LoVo (cell line): ENCODE measurements around the gene CEP70.
"Not testable (repeated sequence)": the region's sequence is repeated elsewhere in the genome, so short reads cannot be mapped to it uniquely, and the experiment has no call there.

Experiments
- DNase-seq: peaks from one replicate; pipeline ENCODE4 v3.0.0-alpha.2; 2016; ENCODE audit warnings: low spot score

Gene CEP70

GRCh38 chr3:138509586-138509985 lies 84.5 kb downstream of the CEP70 start:
- no peak for DNase-seq

- DNase-seq, result no peak
These were observed 86.5 kb downstream of the CEP70 start for GRCh38 chr3:138507524-138507923.

GRCh38 chr3:138498991-138499390 lies 95.1 kb downstream of the CEP70 start:
- no peak for DNase-seq

GRCh38 chr3:138497851-138498250 lies 96.2 kb downstream of the CEP70 start:
- DNase-seq, result no peak

GRCh38 chr3:138497021-138497420 lies 97.0 kb downstream of the CEP70 start:
- no peak for DNase-seq

GRCh38 chr3:138496436-138496835 lies 97.6 kb downstream of the CEP70 start:
- no peak for DNase-seq

- not testable (repeated sequence) for DNase-seq
These were observed 98.4 kb downstream of the CEP70 start for GRCh38 chr3:138495638-138496037.

- no peak for DNase-seq
These were observed 99.5 kb downstream of the CEP70 start for GRCh38 chr3:138494607-138494929.

- DNase-seq, result no peak
These were observed 100.1 kb downstream of the CEP70 start for GRCh38 chr3:138493804-138494606.

- no peak for DNase-seq
These were observed 100.9 kb downstream of the CEP70 start for GRCh38 chr3:138492980-138493675.

GRCh38 chr3:138491971-138492370 lies 102.1 kb downstream of the CEP70 start:
- no peak for DNase-seq

- DNase-seq, result not testable (repeated sequence)
These were observed 107.5 kb downstream of the CEP70 start for GRCh38 chr3:138486580-138486979.

- not testable (repeated sequence) for DNase-seq
These were observed 109.4 kb downstream of the CEP70 start for GRCh38 chr3:138484672-138485071.

GRCh38 chr3:138479438-138479863 lies 114.6 kb downstream of the CEP70 start:
- DNase-seq, result no peak

- DNase-seq, result no peak
These were observed 116.3 kb downstream of the CEP70 start for GRCh38 chr3:138477801-138478200.

- no peak for DNase-seq
These were observed 116.9 kb downstream of the CEP70 start for GRCh38 chr3:138477120-138477519.

- DNase-seq, result no peak
These were observed 117.5 kb downstream of the CEP70 start for GRCh38 chr3:138476526-138476925.

GRCh38 chr3:138474163-138474562 lies 119.9 kb downstream of the CEP70 start:
- no peak for DNase-seq

GRCh38 chr3:138473391-138473790 lies 120.7 kb downstream of the CEP70 start:
- no peak for DNase-seq

GRCh38 chr3:138472141-138472825 lies 121.8 kb downstream of the CEP70 start:
- no peak for DNase-seq

GRCh38 chr3:138471481-138471880 lies 122.6 kb downstream of the CEP70 start:
- DNase-seq, result no peak

- no peak for DNase-seq
These were observed 123.4 kb downstream of the CEP70 start for GRCh38 chr3:138470687-138471086.

- no peak for DNase-seq
These were observed 124.2 kb downstream of the CEP70 start for GRCh38 chr3:138469874-138470273.
